Osteocyte (in vitro differentiated cells): ENCODE data around the gene ASB5. TPM values are rescaled to one million over a fixed set of nuclear protein-coding genes. Genes with fewer than 3 reads are reported as not detected.
A peak's percentile ranks its signal among the peaks of the same experiment; 100 is the strongest.

Experiments
- DNase-seq: peaks from one replicate; pipeline ENCODE4 v3.0.0; 2021; ENCODE audit warnings: mixed read lengths; ENCODE audit not compliant: unreplicated experiment; ENCODE audit errors: extremely low spot score
- H3K27ac Mint-ChIP-seq: one replicate; pipeline ENCODE4 v1.8.0; 2021; ENCODE audit warnings: mild to moderate bottlenecking, mixed read lengths; ENCODE audit not compliant: unreplicated experiment
- H3K27me3 Mint-ChIP-seq: one replicate; pipeline ENCODE4 v1.8.0; 2021; ENCODE audit warnings: mixed read lengths; ENCODE audit not compliant: unreplicated experiment
- H3K36me3 Mint-ChIP-seq: one replicate; pipeline ENCODE4 v1.8.0; 2021; ENCODE audit warnings: mixed read lengths; ENCODE audit not compliant: unreplicated experiment
- H3K4me1 Mint-ChIP-seq: one replicate; pipeline ENCODE4 v1.8.0; 2021; ENCODE audit warnings: mixed read lengths; ENCODE audit not compliant: unreplicated experiment
- H3K4me3 Mint-ChIP-seq: one replicate; pipeline ENCODE4 v1.8.0; 2021; ENCODE audit warnings: mild to moderate bottlenecking, moderate library complexity, mixed read lengths; ENCODE audit not compliant: unreplicated experiment
- H3K9me3 Mint-ChIP-seq: one replicate; pipeline ENCODE4 v1.8.0; 2021; ENCODE audit warnings: mixed read lengths; ENCODE audit not compliant: unreplicated experiment
- CTCF ChIP-seq: fragments of 200-600 bp; sonication (generic); IDR thresholded peaks from 2 replicates; pipeline ENCODE4 v1.5.0; 2021; ENCODE audit warnings: antibody characterized with exemption, mild to moderate bottlenecking, moderate library complexity
- total RNA-seq: library from RNA; stranded (reverse); gene quantifications from 2 replicates; pipeline ENCODE4 v1.2.1, GENCODE V29; 2021

The ASB5 gene
- total RNA-seq, 1 donor from 2014 or later = 0.32 TPM

- no peak for TF ChIP-seq CTCF
- DNase-seq = no peak
- H3K27ac Mint-ChIP-seq = peak overlapping the region; percentile 1
- H3K9me3 Mint-ChIP-seq = no peaks in the 10 kb centered on the region
- H3K4me1 Mint-ChIP-seq = peaks cover 2% of the 10 kb centered on the region
- no peaks in the 10 kb centered on the region for H3K27me3 Mint-ChIP-seq
- no peaks in the 10 kb centered on the region for H3K36me3 Mint-ChIP-seq
- H3K4me3 Mint-ChIP-seq = no peak overlapping the region
These were observed 38.6 kb upstream of the ASB5 start for GRCh38 chr4:176307666-176307930.

- no peaks in the 10 kb centered on the region for H3K36me3 Mint-ChIP-seq
- H3K27ac Mint-ChIP-seq = peak overlapping the region; percentile 1
- TF ChIP-seq CTCF = no peak
- no peaks in the 10 kb centered on the region for H3K27me3 Mint-ChIP-seq
- H3K4me3 Mint-ChIP-seq = no peak overlapping the region
- peaks cover 7% of the 10 kb centered on the region for H3K4me1 Mint-ChIP-seq
- no peak for DNase-seq
- H3K9me3 Mint-ChIP-seq = no peaks in the 10 kb centered on the region
These were observed 38.0 kb upstream of the ASB5 start for GRCh38 chr4:176306837-176307665.

- DNase-seq = no peak
- no peak for TF ChIP-seq CTCF
- H3K27me3 Mint-ChIP-seq = no peaks in the 10 kb centered on the region
- H3K36me3 Mint-ChIP-seq = no peaks in the 10 kb centered on the region
- H3K27ac Mint-ChIP-seq = no peak overlapping the region
- H3K4me3 Mint-ChIP-seq = no peak overlapping the region
- H3K9me3 Mint-ChIP-seq = no peaks in the 10 kb centered on the region
- H3K4me1 Mint-ChIP-seq = peaks cover 7% of the 10 kb centered on the region
These were observed 34.9 kb upstream of the ASB5 start for GRCh38 chr4:176303938-176304337.

GRCh38 chr4:176302283-176303275, 33.6 kb upstream of the ASB5 start:
- no peak overlapping the region for H3K4me3 Mint-ChIP-seq
- DNase-seq = no peak

More at GRCh38 chr4:176302283-176303275, 33.6 kb upstream of the ASB5 start:
- Mint-ChIP-seq H3K36me3 (no peaks in the 10 kb centered on the region), H3K9me3 (no peaks in the 10 kb centered on the region), H3K27ac (no peak overlapping the region), H3K27me3 (no peaks in the 10 kb centered on the region), H3K4me1 (peaks cover 7% of the 10 kb centered on the region)
- no peak for TF ChIP-seq CTCF
